Endothelial cell of umbilical vein (primary cell): Measurements from ENCODE around the gene ATRIP. TPM values are rescaled to one million over a fixed set of nuclear protein-coding genes. Genes with fewer than 3 reads are reported as not detected.
A peak's percentile ranks its signal among the peaks of the same experiment; 100 is the strongest.

Source experiments
- BruUV-seq: library from RNA; stranded (reverse); fragments of 400-500 nt; replicated peaks from 2 replicates; lab custom pipeline; 2021; lab: Mats Ljungman, UMichigan
- CTCF ChIA-PET: fragments of 300-600, 350-600 bp; sonication (Branson Sonifier 250); formaldehyde crosslinking; loops from one replicate; lab custom pipeline; 2021; ENCODE audit warnings: antibody characterized with exemption, inconsistent platforms; lab: Charles Lee
- POLR2A ChIA-PET: fragments of 300-600, 350-600 bp; sonication (Branson Sonifier 250); formaldehyde crosslinking; loops from one replicate; lab custom pipeline; 2021; ENCODE audit warnings: antibody characterized with exemption, inconsistent platforms; lab: Charles Lee
- DNase-seq: peaks from one replicate; pipeline ENCODE4 v3.0.0-alpha.2; 2011; ENCODE audit warnings: low read depth, low spot score
- FAIRE-seq: peaks from 2 replicates; lab custom pipeline; 2011; peaks lifted over from hg19 to GRCh38; lab: Jason Lieb, UNC
- H2AFZ ChIP-seq: 2 replicates; pipeline ENCODE4 v1.6.0; 2012; ENCODE audit warnings: low read depth, low read length, control low read depth, inconsistent platforms
- H3K27ac ChIP-seq: 2 replicates; pipeline ENCODE4 v1.5.1; 2011; ENCODE audit warnings: low read depth, mild to moderate bottlenecking, control low read depth, low read length, moderate library complexity; ENCODE audit not compliant: insufficient read depth
- H3K27me3 ChIP-seq, 2 experiments: 2 replicates each; pipeline versions ENCODE4 v1.6.0 to v1.6.1; 2011; ENCODE audit warnings: low read length in 2 of 2, mixed read lengths in 1 of 2; ENCODE audit not compliant: control insufficient read depth in 2 of 2, insufficient read depth in 2 of 2
- H3K36me3 ChIP-seq, 2 experiments: 2 replicates in 1 of 2; 3 replicates in 1 of 2; pipeline ENCODE4 v1.5.1; 2011; ENCODE audit warnings: low read length in 2 of 2, mild to moderate bottlenecking in 1 of 2, moderate library complexity in 1 of 2; ENCODE audit not compliant: control insufficient read depth in 2 of 2, insufficient read depth in 2 of 2; ENCODE audit errors: extremely low read depth in 1 of 2
- H3K4me1 ChIP-seq: 3 replicates; pipeline ENCODE4 v1.5.1; 2011; ENCODE audit warnings: mild to moderate bottlenecking, low read length; ENCODE audit not compliant: control insufficient read depth, insufficient read depth; ENCODE audit errors: extremely low read depth
- H3K4me2 ChIP-seq: 2 replicates; pipeline ENCODE4 v1.6.1; 2011; ENCODE audit warnings: low read length, control low read depth, mixed read lengths; ENCODE audit not compliant: insufficient read depth
- H3K4me3 ChIP-seq, 3 experiments: fragments of 200-600 bp in 1 of 3; sonication (generic), shearing (Covaris generic) in 1 of 3; replicated peaks in 1 of 3; 2 replicates each; pipeline ENCODE4 v1.5.1; 2011 to 2016; ENCODE audit warnings: control low read depth in 3 of 3, low read length in 3 of 3, mild to moderate bottlenecking in 2 of 3, inconsistent platforms in 1 of 3, low read depth in 1 of 3, moderate library complexity in 1 of 3; ENCODE audit not compliant: insufficient read depth in 1 of 3
- H3K79me2 ChIP-seq: 2 replicates; pipeline ENCODE4 v1.6.0; 2012; ENCODE audit warnings: low read length, inconsistent platforms; ENCODE audit not compliant: control insufficient read depth, insufficient read depth
- H3K9ac ChIP-seq: replicated peaks from 2 replicates; pipeline ENCODE3; 2011; ENCODE audit warnings: low read length, control low read depth; ENCODE audit not compliant: insufficient read depth; ENCODE audit errors: extremely low read depth
- H3K9me1 ChIP-seq: replicated peaks from 3 replicates; pipeline ENCODE4 v1.6.0; 2011; ENCODE audit warnings: mild to moderate bottlenecking, low read length; ENCODE audit not compliant: control insufficient read depth, insufficient read depth; ENCODE audit errors: extremely low read depth
- H3K9me3 ChIP-seq: replicated peaks from 2 replicates; pipeline ENCODE4 v1.5.1; 2012; ENCODE audit warnings: low read length, inconsistent platforms; ENCODE audit not compliant: control insufficient read depth, insufficient read depth
- H4K20me1 ChIP-seq: replicated peaks from 2 replicates; pipeline ENCODE3; 2011; ENCODE audit warnings: mild to moderate bottlenecking, low read length; ENCODE audit not compliant: control insufficient read depth, insufficient read depth; ENCODE audit errors: extremely low read depth
- EZH2 ChIP-seq: IDR thresholded peaks from 2 replicates; pipeline ENCODE4 v1.6.1; 2012; ENCODE audit warnings: borderline replicate concordance, low read depth, mild to moderate bottlenecking, moderate library complexity, low read length, inconsistent platforms; ENCODE audit not compliant: severe bottlenecking
- FOS ChIP-seq: IDR thresholded peaks from 2 replicates; pipeline ENCODE4 v1.6.1; 2011; ENCODE audit warnings: mild to moderate bottlenecking, low read length, moderate library complexity, borderline replicate concordance; ENCODE audit not compliant: insufficient read depth
- GATA2 ChIP-seq: IDR thresholded peaks from 2 replicates; pipeline ENCODE4 v1.7.0; 2011; ENCODE audit warnings: low read depth, mild to moderate bottlenecking, moderate library complexity, mixed read lengths, low read length; ENCODE audit not compliant: insufficient read length, insufficient read depth
- JUN ChIP-seq: IDR thresholded peaks from 2 replicates; pipeline ENCODE4 v1.6.1; 2011; ENCODE audit warnings: borderline replicate concordance, low read depth; ENCODE audit not compliant: insufficient read length, insufficient read depth
- MYC ChIP-seq: IDR thresholded peaks from one replicate; pipeline ENCODE4 v1.6.1; 2011; ENCODE audit warnings: mild to moderate bottlenecking, low read depth, low read length
- POLR2A ChIP-seq: IDR thresholded peaks from 2 replicates; pipeline ENCODE4 v1.6.1; 2012; ENCODE audit warnings: low read depth, mild to moderate bottlenecking, control low read depth, low read length
- POLR2AphosphoS5 ChIP-seq: IDR thresholded peaks from 2 replicates; pipeline ENCODE4 v1.6.1; 2012; ENCODE audit warnings: low read depth, mild to moderate bottlenecking, control low read depth, low read length, moderate library complexity; ENCODE audit not compliant: insufficient read depth
- dilution Hi-C: fragments of 300-500 bp; cut with MboI; formaldehyde crosslinking; loops from one replicate; pipeline ENCODE4 v1.15.0; 2019; ENCODE audit warnings: low sequenced_read_pairs; ENCODE audit not compliant: extremely low pct_ligation_motif_present
- intact Hi-C: fragments of 100-400 bp; cut with micrococcal nuclease; formaldehyde crosslinking; loops from one replicate; pipeline ENCODE4 v1.10.0; 2022
- polyA plus RNA-seq, 4 experiments: library from polyadenylated mRNA; depleted of rRNA in 3 of 4; stranded (reverse) in 3 of 4; unstranded in 1 of 4; fragments of >200 nt; gene quantifications; 2 replicates each; pipeline versions ENCODE4 v1.2.1 to v1.2.3, GENCODE V29; 2011 to 2012; ENCODE audit warnings: missing spikeins in 1 of 4
- total RNA-seq: library from RNA; stranded (reverse); gene quantifications from 2 replicates; pipeline ENCODE4 v1.2.3, GENCODE V29; 2021
- TF ChIP-seq, protein P1 (sequence below), 2 donors: IDR thresholded peaks; 1 replicate in 1 of 2; 2 replicates in 1 of 2; pipeline ENCODE4 v1.5.1; 2011; ENCODE audit warnings: low read length in 2 of 2, mild to moderate bottlenecking in 2 of 2, moderate library complexity in 2 of 2, control low read depth in 1 of 2, inconsistent platforms in 1 of 2, low read depth in 1 of 2; ENCODE audit not compliant: insufficient read depth in 1 of 2; ENCODE audit errors: extremely low read depth in 1 of 2
- TF ChIP-seq, protein P2 (sequence below): IDR thresholded peaks from 2 replicates; pipeline ENCODE4 v1.6.1; 2011; ENCODE audit not compliant: insufficient read depth, insufficient read length

The ATRIP gene
- total and polyA plus RNA-seq, 2 donors (not counting 3 experiments of a cell fraction or from before 2014, with no cell fraction given) = 10.6 to 14.7 TPM

DNA sequence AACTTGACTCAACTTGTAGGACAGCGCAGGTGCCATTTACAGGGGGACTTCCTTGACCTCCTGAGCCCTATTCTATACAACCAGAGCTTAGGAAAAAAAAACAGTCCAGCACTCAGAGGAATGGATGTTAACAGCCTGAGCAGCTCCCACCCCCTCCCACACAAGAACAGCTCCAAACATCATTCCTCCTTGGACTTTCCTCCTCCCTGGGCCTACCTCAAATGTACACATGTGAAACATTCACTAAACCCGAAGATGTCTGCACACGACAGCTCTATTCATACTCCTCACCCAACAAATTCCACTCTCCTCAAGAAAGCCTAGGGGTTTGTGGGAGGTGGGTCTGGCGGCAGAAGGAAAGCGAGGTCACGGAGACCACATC is 503 bp upstream of the ATRIP start:
- Histone ChIP-seq H3K79me2 (peaks cover 34% of the 10 kb centered on the region), H2AFZ (peak overlapping the region; percentile 91), H3K4me1 (peaks cover 19% of the 10 kb centered on the region), H3K27ac (peak overlapping the region; percentile 30), H4K20me1 (no peaks in the 10 kb centered on the region), H3K4me3 (peak overlapping the region; percentile 70 to 92 (median 73)), H3K36me3 (peaks cover 8% of the 10 kb centered on the region in 2 experiments), H3K4me2 (peak overlapping the region; percentile 98), H3K9me1 (no peaks in the 10 kb centered on the region), H3K27me3 (no peaks in the 10 kb centered on the region), H3K9ac (peak overlapping the region; percentile 87), H3K9me3 (no peaks in the 10 kb centered on the region)
- no peak for DNase-seq
- FAIRE-seq = no peak
- intact Hi-C loops (loop anchor here (2.0 kb wide), 1 partner anchor 19 kb away; no protein-coding TSS in a partner anchor), dilution Hi-C loops (no loop called here)
- POLR2A ChIA-PET = interaction anchor here (1.2 kb wide), 1 partner anchor 10 kb away, joined by 3 read pairs; no protein-coding TSS in a partner anchor
- BruUV-seq = TSS peak; percentile 82
- TF ChIP-seq, protein P1, sequence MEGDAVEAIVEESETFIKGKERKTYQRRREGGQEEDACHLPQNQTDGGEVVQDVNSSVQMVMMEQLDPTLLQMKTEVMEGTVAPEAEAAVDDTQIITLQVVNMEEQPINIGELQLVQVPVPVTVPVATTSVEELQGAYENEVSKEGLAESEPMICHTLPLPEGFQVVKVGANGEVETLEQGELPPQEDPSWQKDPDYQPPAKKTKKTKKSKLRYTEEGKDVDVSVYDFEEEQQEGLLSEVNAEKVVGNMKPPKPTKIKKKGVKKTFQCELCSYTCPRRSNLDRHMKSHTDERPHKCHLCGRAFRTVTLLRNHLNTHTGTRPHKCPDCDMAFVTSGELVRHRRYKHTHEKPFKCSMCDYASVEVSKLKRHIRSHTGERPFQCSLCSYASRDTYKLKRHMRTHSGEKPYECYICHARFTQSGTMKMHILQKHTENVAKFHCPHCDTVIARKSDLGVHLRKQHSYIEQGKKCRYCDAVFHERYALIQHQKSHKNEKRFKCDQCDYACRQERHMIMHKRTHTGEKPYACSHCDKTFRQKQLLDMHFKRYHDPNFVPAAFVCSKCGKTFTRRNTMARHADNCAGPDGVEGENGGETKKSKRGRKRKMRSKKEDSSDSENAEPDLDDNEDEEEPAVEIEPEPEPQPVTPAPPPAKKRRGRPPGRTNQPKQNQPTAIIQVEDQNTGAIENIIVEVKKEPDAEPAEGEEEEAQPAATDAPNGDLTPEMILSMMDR (IDR thresholded peaks at IDR 0.05; ENCODE audit: extremely low read depth in 1 of 2, insufficient read depth in 1 of 2, low read depth in 1 of 2, low read length in 2 of 2) = no peak
- TF ChIP-seq MYC (no peak), JUN (no peak), EZH2 (no peak), POLR2A (no peak), FOS (no peak), GATA2 (no peak), POLR2AphosphoS5 (no peak)
- TF ChIP-seq, protein P2, sequence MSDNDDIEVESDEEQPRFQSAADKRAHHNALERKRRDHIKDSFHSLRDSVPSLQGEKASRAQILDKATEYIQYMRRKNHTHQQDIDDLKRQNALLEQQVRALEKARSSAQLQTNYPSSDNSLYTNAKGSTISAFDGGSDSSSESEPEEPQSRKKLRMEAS = no peak
- CTCF ChIA-PET = interaction anchor here (0.9 to 8.8 kb wide), 5 partner anchors 10 to 103 kb away, joined by 3 to 83 read pairs (median 8); no protein-coding TSS in a partner anchor
